K562 treated with DMSO at 1 percent for 48 hours (cell line): ENCODE measurements around the gene ZNF638. TPM values are rescaled to one million over a fixed set of nuclear protein-coding genes. Genes with fewer than 3 reads are reported as not detected.

Experiments
- total RNA-seq: library from RNA; unstranded; fragments of 300-600 nt; gene quantifications from 2 replicates; pipeline ENCODE4 v1.2.3, GENCODE V29; 2022; ENCODE audit warnings: low replicate concordance; ENCODE audit errors: extremely low read depth

ZNF638 gene, protein sequence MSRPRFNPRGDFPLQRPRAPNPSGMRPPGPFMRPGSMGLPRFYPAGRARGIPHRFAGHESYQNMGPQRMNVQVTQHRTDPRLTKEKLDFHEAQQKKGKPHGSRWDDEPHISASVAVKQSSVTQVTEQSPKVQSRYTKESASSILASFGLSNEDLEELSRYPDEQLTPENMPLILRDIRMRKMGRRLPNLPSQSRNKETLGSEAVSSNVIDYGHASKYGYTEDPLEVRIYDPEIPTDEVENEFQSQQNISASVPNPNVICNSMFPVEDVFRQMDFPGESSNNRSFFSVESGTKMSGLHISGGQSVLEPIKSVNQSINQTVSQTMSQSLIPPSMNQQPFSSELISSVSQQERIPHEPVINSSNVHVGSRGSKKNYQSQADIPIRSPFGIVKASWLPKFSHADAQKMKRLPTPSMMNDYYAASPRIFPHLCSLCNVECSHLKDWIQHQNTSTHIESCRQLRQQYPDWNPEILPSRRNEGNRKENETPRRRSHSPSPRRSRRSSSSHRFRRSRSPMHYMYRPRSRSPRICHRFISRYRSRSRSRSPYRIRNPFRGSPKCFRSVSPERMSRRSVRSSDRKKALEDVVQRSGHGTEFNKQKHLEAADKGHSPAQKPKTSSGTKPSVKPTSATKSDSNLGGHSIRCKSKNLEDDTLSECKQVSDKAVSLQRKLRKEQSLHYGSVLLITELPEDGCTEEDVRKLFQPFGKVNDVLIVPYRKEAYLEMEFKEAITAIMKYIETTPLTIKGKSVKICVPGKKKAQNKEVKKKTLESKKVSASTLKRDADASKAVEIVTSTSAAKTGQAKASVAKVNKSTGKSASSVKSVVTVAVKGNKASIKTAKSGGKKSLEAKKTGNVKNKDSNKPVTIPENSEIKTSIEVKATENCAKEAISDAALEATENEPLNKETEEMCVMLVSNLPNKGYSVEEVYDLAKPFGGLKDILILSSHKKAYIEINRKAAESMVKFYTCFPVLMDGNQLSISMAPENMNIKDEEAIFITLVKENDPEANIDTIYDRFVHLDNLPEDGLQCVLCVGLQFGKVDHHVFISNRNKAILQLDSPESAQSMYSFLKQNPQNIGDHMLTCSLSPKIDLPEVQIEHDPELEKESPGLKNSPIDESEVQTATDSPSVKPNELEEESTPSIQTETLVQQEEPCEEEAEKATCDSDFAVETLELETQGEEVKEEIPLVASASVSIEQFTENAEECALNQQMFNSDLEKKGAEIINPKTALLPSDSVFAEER (N-terminal part only)
- total RNA-seq, result not detected in 2 replicates

GRCh38 chr2:71331581-71332434 lies at the start of gene ZNF638:
Gene ZNF638, plus strand, starts transcription at chr2:71331782. Its CDS starts 17,173 bp downstream, at chr2:71348955.

GRCh38 chr2:71453404-71454220 lies 122.0 kb downstream of the ZNF638 start, which contains the start of gene DYSF:
Gene DYSF, plus strand, starts transcription at chr2:71453561.

Other genes starting within 250 kb of the ZNF638 start
- gene MCEE, start 201.6 kb upstream of the ZNF638 start, total RNA-seq, result not detected in 2 replicates
- gene MPHOSPH10, start 201.1 kb upstream of the ZNF638 start, total RNA-seq, result not detected in 2 replicates
- gene PAIP2B, start 104.7 kb upstream of the ZNF638 start, total RNA-seq, result not detected in 2 replicates
- gene DYSF, start 121.8 kb downstream of the ZNF638 start, total RNA-seq, result not detected in 2 replicates